ENCODE measurements around the gene HLA-DRB1. TPM values are rescaled to one million over a fixed set of nuclear protein-coding genes. Genes with fewer than 3 reads are reported as not detected.
A peak's percentile ranks its signal among the peaks of the same experiment; 100 is the strongest.
"Not testable (repeated sequence)": the region's sequence is repeated elsewhere in the genome, so short reads cannot be mapped to it uniquely, and the experiment has no call there.

The HLA-DRB1 gene
- total RNA-seq, 4 donors from 2014 or later: 49.8 to 260 (median 102) TPM

- Histone ChIP-seq H3K4me3 (no peak overlapping the region), H3K36me3 (no peaks in the 10 kb centered on the region), H3K27me3 (no peaks in the 10 kb centered on the region), H3K9me3 (no peaks in the 10 kb centered on the region), H3K27ac (peak overlapping the region in 1 of 4 donors; percentile 72), H3K4me1 (no peaks in the 10 kb centered on the region)
- no peak for TF ChIP-seq POLR2A (IDR thresholded peaks at IDR 0.05)
- no peak for TF ChIP-seq CTCF (IDR thresholded peaks at IDR 0.05)
- DNase-seq: no peak
Observed at GRCh38 chr6:32635526-32636123, 46.0 kb upstream of the HLA-DRB1 start.

GRCh38 chr6:32629793-32630192 is 40.1 kb upstream of the HLA-DRB1 start:
- H3K4me3 ChIP-seq, H3K36me3 ChIP-seq, H3K4me1 ChIP-seq, H3K27me3 ChIP-seq, DNase-seq, H3K9me3 ChIP-seq, H3K27ac ChIP-seq: not testable (repeated sequence)

GRCh38 chr6:32627831-32628230 is 38.2 kb upstream of the HLA-DRB1 start:
- Histone ChIP-seq H3K9me3 (no peaks in the 10 kb centered on the region), H3K27ac (peak overlapping the region in 1 of 4 donors; percentile 76), H3K4me1 (no peaks in the 10 kb centered on the region), H3K4me3 (no peak overlapping the region), H3K36me3 (no peaks in the 10 kb centered on the region), H3K27me3 (no peaks in the 10 kb centered on the region)
- TF ChIP-seq CTCF (IDR thresholded peaks at IDR 0.05) (no peak), POLR2A (IDR thresholded peaks at IDR 0.05) (no peak)
- DNase-seq: peak in 2 of 3 donors; percentile 76 to 85

GRCh38 chr6:32627249-32627648 is 37.6 kb upstream of the HLA-DRB1 start:
- no peak for TF ChIP-seq POLR2A (IDR thresholded peaks at IDR 0.05)
- TF ChIP-seq CTCF (IDR thresholded peaks at IDR 0.05): no peak
- Histone ChIP-seq H3K9me3 (no peaks in the 10 kb centered on the region), H3K4me1 (no peaks in the 10 kb centered on the region), H3K36me3 (no peaks in the 10 kb centered on the region), H3K27ac (peak overlapping the region in 1 of 4 donors; percentile 76), H3K27me3 (no peaks in the 10 kb centered on the region), H3K4me3 (no peak overlapping the region)
- no peak for DNase-seq

GRCh38 chr6:32625137-32625536 is 35.5 kb upstream of the HLA-DRB1 start:
- no peaks in the 10 kb centered on the region for H3K36me3 ChIP-seq
- TF ChIP-seq CTCF (IDR thresholded peaks at IDR 0.05) (no peak), POLR2A (IDR thresholded peaks at IDR 0.05) (no peak)
- no peaks in the 10 kb centered on the region for H3K27me3 ChIP-seq
- DNase-seq: no peak
- H3K9me3 ChIP-seq: no peaks in the 10 kb centered on the region
- peak overlapping the region in 1 of 4 donors; percentile 76 for H3K27ac ChIP-seq
- H3K4me1 ChIP-seq: no peaks in the 10 kb centered on the region
- no peak overlapping the region for H3K4me3 ChIP-seq

GRCh38 chr6:32624565-32624964 is 34.9 kb upstream of the HLA-DRB1 start:
- DNase-seq: no peak
- Histone ChIP-seq H3K27ac (peak overlapping the region in 1 of 4 donors; percentile 76), H3K9me3 (no peaks in the 10 kb centered on the region), H3K27me3 (no peaks in the 10 kb centered on the region), H3K4me3 (no peak overlapping the region), H3K4me1 (no peaks in the 10 kb centered on the region), H3K36me3 (no peaks in the 10 kb centered on the region)
- no peak for TF ChIP-seq POLR2A (IDR thresholded peaks at IDR 0.05)
- TF ChIP-seq CTCF (IDR thresholded peaks at IDR 0.05): no peak

Data from Peyer's patch (tissue), 4 donors.